Ishikawa (cell line): ENCODE data around the gene ACVR1B.

Experiments used
- EGR1 ChIP-seq: IDR thresholded peaks from 2 replicates; pipeline ENCODE4 v1.6.1; 2012
- REST ChIP-seq: IDR thresholded peaks from 2 replicates; pipeline ENCODE4 v1.6.1; 2012; ENCODE audit warnings: low read depth, mild to moderate bottlenecking
- TEAD4 ChIP-seq: IDR thresholded peaks from 2 replicates; pipeline ENCODE4 v1.6.1; 2012

GRCh38 chr12:52015532-52016041 lies 64.1 kb downstream of the ACVR1B start:
- TF ChIP-seq TEAD4 (no peak), REST (no peak), EGR1 (no peak)
